Measurements from ENCODE around the gene ABHD5.

DNA sequence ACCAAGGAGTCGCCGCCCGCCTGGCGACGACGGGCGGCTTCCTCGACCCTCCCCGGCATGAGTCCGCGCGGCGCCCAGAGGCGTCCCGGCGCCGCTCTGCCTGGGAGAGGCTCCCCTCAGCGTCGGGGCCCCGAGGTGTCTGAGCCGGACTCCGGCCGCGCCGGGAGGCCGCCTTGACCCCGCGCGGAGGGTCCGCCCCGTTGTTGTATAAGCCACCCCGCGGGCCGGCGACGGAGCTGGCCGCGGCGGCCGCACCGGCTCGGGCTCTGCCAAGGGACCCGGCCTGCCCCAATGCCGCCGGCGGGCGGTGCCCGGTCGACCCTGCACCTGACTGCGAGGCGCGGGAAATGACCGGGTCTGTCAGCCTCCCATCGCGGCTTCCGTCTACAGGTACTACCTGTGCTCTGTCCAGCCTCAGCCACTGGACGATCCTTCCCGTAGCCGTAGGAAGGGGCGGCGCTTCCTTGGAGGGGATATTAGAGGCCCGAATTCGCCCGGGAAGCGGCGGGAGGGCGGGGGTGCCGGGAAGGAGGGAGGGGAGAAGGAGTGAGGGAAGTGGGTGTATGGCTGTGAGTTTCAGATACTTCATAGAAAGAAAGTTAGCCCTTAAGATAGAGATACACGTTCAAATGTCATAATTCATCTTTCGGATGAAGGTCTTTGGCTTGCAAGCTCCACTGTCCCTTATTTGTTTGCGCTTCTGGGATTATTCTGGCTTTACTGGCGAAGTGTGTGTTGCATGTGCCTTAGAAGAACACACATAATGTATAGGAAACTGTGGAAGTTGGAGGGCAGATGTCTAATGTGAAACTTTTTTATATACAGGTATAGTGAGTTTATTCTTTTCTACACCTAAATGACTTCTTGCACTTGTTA is 620 bp downstream of the ABHD5 start:
- TF ChIP-seq TEAD4 (IDR thresholded peaks at IDR 0.05; ENCODE audit: low read depth, low read length) = no peak
- TF ChIP-seq KDM5A (IDR thresholded peaks at IDR 0.05; ENCODE audit: low read length) = no peak
- TF ChIP-seq TAF1 (IDR thresholded peaks at IDR 0.05; ENCODE audit: low read depth, low read length) = peak; percentile 54
- no peak for TF ChIP-seq EZH2 (IDR thresholded peaks at IDR 0.05; ENCODE audit: low read depth, low read length, severe bottlenecking)
- no peak for TF ChIP-seq CTCF (IDR thresholded peaks at IDR 0.05; ENCODE audit: control extremely low read depth in 1 of 3, insufficient read depth in 1 of 3, low read depth in 1 of 3, low read length in 3 of 3)
- TF ChIP-seq EP300 (IDR thresholded peaks at IDR 0.05; ENCODE audit: borderline replicate concordance in 1 of 2, low read depth in 2 of 2, low read length in 2 of 2) = no peak
- no peak for TF ChIP-seq ATF3 (IDR thresholded peaks at IDR 0.05; ENCODE audit: insufficient read depth, low read depth, low read length)
- TF ChIP-seq BRCA1 (IDR thresholded peaks at IDR 0.05; ENCODE audit: low read depth, low read length) = no peak
- TF ChIP-seq JUND (IDR thresholded peaks at IDR 0.05; ENCODE audit: low read length) = no peak
- TF ChIP-seq GABPA (IDR thresholded peaks at IDR 0.05; ENCODE audit: borderline replicate concordance, insufficient read depth, low read length) = no peak
- TF ChIP-seq POLR2A (IDR thresholded peaks at IDR 0.05; ENCODE audit: control extremely low read depth in 1 of 2, low read depth in 2 of 2, low read length in 2 of 2) = no peak; a peak in 1 of 3 replicates
- no peak for TF ChIP-seq YY1 (IDR thresholded peaks at IDR 0.05; ENCODE audit: low read depth, low read length)
